H1 (cell line): ENCODE data around the gene IL2RA. TPM values are rescaled to one million over a fixed set of nuclear protein-coding genes. Genes with fewer than 3 reads are reported as not detected.

Source experiments
- CTCF ChIA-PET: fragments of 300-600 bp; sonication (Branson Sonifier 250); formaldehyde crosslinking; loops from one replicate; lab custom pipeline; 2021; ENCODE audit not compliant: partially characterized antibody; lab: Charles Lee
- POLR2A ChIA-PET: fragments of 300-600 bp; sonication (Branson Sonifier 250); formaldehyde crosslinking; loops from one replicate; lab custom pipeline; 2021; ENCODE audit warnings: inconsistent platforms; ENCODE audit not compliant: partially characterized antibody; lab: Charles Lee
- DNase-seq, 2 experiments: peaks; one replicate each; pipeline versions ENCODE4 v3.0.0 to v3.0.0-alpha.2; 2010 to 2022; ENCODE audit warnings: low spot score in 2 of 2, low read depth in 1 of 2, mixed read lengths in 1 of 2
- FAIRE-seq: peaks from 2 replicates; lab custom pipeline; 2011; peaks lifted over from hg19 to GRCh38; lab: Jason Lieb, UNC
- H2AFZ ChIP-seq: 2 replicates; pipeline ENCODE4 v1.8.1; 2012; ENCODE audit warnings: low read length, inconsistent platforms
- H2AK5ac ChIP-seq: 2 replicates; pipeline ENCODE4 v1.6.1; 2013; ENCODE audit warnings: low read depth, low read length
- H2BK120ac ChIP-seq: replicated peaks from 2 replicates; pipeline ENCODE3; 2013; ENCODE audit warnings: low read depth, low read length, inconsistent platforms
- H2BK12ac ChIP-seq: 2 replicates; pipeline ENCODE4 v1.6.1; 2013; ENCODE audit warnings: low read depth, low read length
- H2BK15ac ChIP-seq: 2 replicates; pipeline ENCODE4 v1.6.1; 2013; ENCODE audit warnings: low read length
- H2BK20ac ChIP-seq: 2 replicates; pipeline ENCODE4 v1.6.1; 2013; ENCODE audit warnings: low read length
- H2BK5ac ChIP-seq: 2 replicates; pipeline ENCODE4 v1.6.1; 2013; ENCODE audit warnings: low read depth, low read length
- H3K14ac ChIP-seq: 2 replicates; pipeline ENCODE4 v1.6.1; 2013; ENCODE audit warnings: inconsistent platforms; ENCODE audit not compliant: insufficient read length
- H3K18ac ChIP-seq: 2 replicates; pipeline ENCODE4 v1.6.1; 2013; ENCODE audit warnings: low read length; ENCODE audit errors: extremely low read depth
- H3K23ac ChIP-seq: 2 replicates; pipeline ENCODE4 v1.6.1; 2013; ENCODE audit warnings: inconsistent platforms; ENCODE audit not compliant: insufficient read length
- H3K23me2 ChIP-seq: 2 replicates; pipeline ENCODE4 v1.6.1; 2013; ENCODE audit warnings: low read depth, low read length
- H3K27ac ChIP-seq: 2 replicates; pipeline ENCODE4 v1.6.1; 2011; ENCODE audit warnings: low read depth, low read length, inconsistent platforms
- H3K27me3 ChIP-seq, 4 experiments: replicated peaks in 1 of 4; 1 replicate in 1 of 4; 2 replicates in 3 of 4; pipeline versions ENCODE4 v1.6.1 to v1.8.1; 2011 to 2013; ENCODE audit warnings: low read length in 3 of 4, mild to moderate bottlenecking in 3 of 4, inconsistent platforms in 2 of 4, mixed read lengths in 2 of 4, moderate library complexity in 1 of 4; ENCODE audit not compliant: control insufficient read depth in 3 of 4, insufficient read depth in 3 of 4; ENCODE audit errors: extremely low read depth in 1 of 4
- H3K36me3 ChIP-seq, 4 experiments: 2 replicates each; pipeline versions ENCODE4 v1.6.1 to v1.8.1; 2011 to 2013; ENCODE audit warnings: mild to moderate bottlenecking in 4 of 4, low read length in 3 of 4, moderate library complexity in 2 of 4, control low read depth in 1 of 4, inconsistent platforms in 1 of 4; ENCODE audit not compliant: insufficient read depth in 4 of 4, control insufficient read depth in 2 of 4
- H3K4ac ChIP-seq: replicated peaks from 2 replicates; pipeline ENCODE3; 2013; ENCODE audit warnings: low read length, low read depth, mixed read lengths, inconsistent platforms; ENCODE audit not compliant: insufficient read length
- H3K4me1 ChIP-seq, 4 experiments: replicated peaks in 1 of 4; 1 replicate in 1 of 4; 2 replicates in 3 of 4; pipeline versions ENCODE4 v1.6.1 to v1.8.1; 2011 to 2013; ENCODE audit warnings: low read length in 3 of 4, inconsistent platforms in 2 of 4, mixed read lengths in 1 of 4; ENCODE audit not compliant: insufficient read depth in 4 of 4, control insufficient read depth in 3 of 4
- H3K4me2 ChIP-seq, 2 experiments: 2 replicates each; pipeline versions ENCODE4 v1.6.1 to v1.8.1; 2011 to 2013; ENCODE audit warnings: low read depth in 2 of 2, low read length in 2 of 2, control low read depth in 1 of 2, inconsistent platforms in 1 of 2, mild to moderate bottlenecking in 1 of 2; ENCODE audit not compliant: insufficient read depth in 1 of 2
- H3K4me3 ChIP-seq, 4 experiments: fragments of 200-600, 300-600 bp in 1 of 4; sonication (generic), shearing (Covaris generic), sonication (Bioruptor Twin) in 1 of 4; 2 replicates each; pipeline versions ENCODE4 v1.5.1 to v1.8.1; 2011 to 2016; ENCODE audit warnings: low read length in 4 of 4, low read depth in 3 of 4, control low read depth in 2 of 4, inconsistent platforms in 2 of 4, mild to moderate bottlenecking in 2 of 4, mixed read lengths in 1 of 4, moderate library complexity in 1 of 4; ENCODE audit not compliant: insufficient read depth in 2 of 4; ENCODE audit errors: extremely low read depth in 1 of 4
- H3K56ac ChIP-seq: replicated peaks from 2 replicates; pipeline ENCODE3; 2013; ENCODE audit warnings: low read depth, mild to moderate bottlenecking, mixed read lengths, low read length, inconsistent platforms; ENCODE audit not compliant: insufficient read length
- H3K79me1 ChIP-seq: 2 replicates; pipeline ENCODE4 v1.6.1; 2013; ENCODE audit warnings: low read depth, low read length, control low read depth
- H3K79me2 ChIP-seq, 2 experiments: 2 replicates each; pipeline versions ENCODE4 v1.6.1 to v1.8.1; 2012 to 2013; ENCODE audit warnings: low read length in 2 of 2, mild to moderate bottlenecking in 2 of 2, inconsistent platforms in 1 of 2; ENCODE audit not compliant: insufficient read depth in 2 of 2, control insufficient read depth in 1 of 2
- H3K9ac ChIP-seq, 4 experiments: replicated peaks in 1 of 4; 1 replicate in 1 of 4; 2 replicates in 3 of 4; pipeline versions ENCODE4 v1.6.1 to v1.8.1; 2011 to 2013; ENCODE audit warnings: low read depth in 3 of 4, low read length in 3 of 4, control low read depth in 2 of 4, mild to moderate bottlenecking in 2 of 4, moderate library complexity in 2 of 4, inconsistent platforms in 1 of 4; ENCODE audit errors: extremely low read depth in 1 of 4
- H3K9me3 ChIP-seq, 2 experiments: 2 replicates each; pipeline versions ENCODE4 v1.6.1 to v1.8.1; 2012 to 2013; ENCODE audit warnings: mild to moderate bottlenecking in 2 of 2, moderate library complexity in 2 of 2, control low read depth in 1 of 2, inconsistent platforms in 1 of 2, low read depth in 1 of 2, low read length in 1 of 2, mixed read lengths in 1 of 2; ENCODE audit not compliant: insufficient read depth in 2 of 2
- H4K20me1 ChIP-seq, 2 experiments: replicated peaks in 1 of 2; 2 replicates each; pipeline versions ENCODE3 to v1.8.1; 2011 to 2013; ENCODE audit warnings: inconsistent platforms in 2 of 2, low read length in 2 of 2, mild to moderate bottlenecking in 1 of 2; ENCODE audit not compliant: insufficient read depth in 2 of 2, control insufficient read depth in 1 of 2
- H4K5ac ChIP-seq: 2 replicates; pipeline ENCODE4 v1.6.1; 2013; ENCODE audit warnings: low read length, low read depth, mixed read lengths, inconsistent platforms; ENCODE audit not compliant: insufficient read length
- H4K8ac ChIP-seq: 2 replicates; pipeline ENCODE4 v1.8.0; 2013; ENCODE audit warnings: mild to moderate bottlenecking, moderate library complexity, low read length, inconsistent platforms; ENCODE audit not compliant: insufficient read depth; ENCODE audit errors: extremely low read depth
- H4K91ac ChIP-seq: replicated peaks from 2 replicates; pipeline ENCODE3; 2013; ENCODE audit warnings: low read length, mixed read lengths, inconsistent platforms; ENCODE audit not compliant: insufficient read length
- BRCA1 ChIP-seq: IDR thresholded peaks from 2 replicates; pipeline ENCODE4 v1.6.1; 2012; ENCODE audit warnings: low read depth, low read length, improper control_type of control experiment
- CBX5 ChIP-seq: fragments of 300-800, 300-1000 bp; sonication (generic); IDR thresholded peaks from 2 replicates; pipeline ENCODE4 v1.7.1; 2016; ENCODE audit warnings: antibody characterized with exemption, low read length, low read depth
- WGBS, 2 experiments: shearing (Covaris generic) in 1 of 2; methylation state at CpG; one replicate each; pipeline versions ENCODE4 v1.1.6 to v1.1.7; 2013 to 2015; ENCODE audit warnings: low lambda C conversion rate in 2 of 2, mixed read lengths in 2 of 2, inconsistent platforms in 1 of 2, low coverage in 1 of 2, missing lambda C conversion rate in 1 of 2; ENCODE audit not compliant: insufficient replicate concordance in 2 of 2, insufficient coverage in 1 of 2, insufficient read length in 1 of 2; ENCODE audit errors: extremely low coverage in 1 of 2, missing lambda C conversion rate in 1 of 2; 5-methylcytosine and 5-hydroxymethylcytosine counted together
- polyA plus RNA-seq, 7 experiments: library from polyadenylated mRNA; depleted of rRNA in 3 of 7; stranded (reverse) in 5 of 7; unstranded in 2 of 7; fragments of >200 nt in 5 of 7; fragments of 200-250 nt in 2 of 7; gene quantifications; 1 replicate in 5 of 7; 2 replicates in 1 of 7; 4 replicates in 1 of 7; pipeline versions ENCODE4 v1.2.1 to v1.2.3, GENCODE V29; 2011 to 2013; ENCODE audit warnings: missing spikeins in 2 of 7, mixed read lengths in 2 of 7
- total RNA-seq: library from RNA; stranded (reverse); fragmentation: NEBNext Ultra II Directional; extraction: Animal tissue kit (Norgen Biotek cat#: 25700); gene quantifications from 2 replicates; pipeline ENCODE4 v1.2.1, GENCODE V29; 2021

The IL2RA gene
- total and polyA plus RNA-seq, 2 of the 8 experiments (the other 6 are each of a cell fraction or from before 2014, with no cell fraction given) = not detected

DNA sequence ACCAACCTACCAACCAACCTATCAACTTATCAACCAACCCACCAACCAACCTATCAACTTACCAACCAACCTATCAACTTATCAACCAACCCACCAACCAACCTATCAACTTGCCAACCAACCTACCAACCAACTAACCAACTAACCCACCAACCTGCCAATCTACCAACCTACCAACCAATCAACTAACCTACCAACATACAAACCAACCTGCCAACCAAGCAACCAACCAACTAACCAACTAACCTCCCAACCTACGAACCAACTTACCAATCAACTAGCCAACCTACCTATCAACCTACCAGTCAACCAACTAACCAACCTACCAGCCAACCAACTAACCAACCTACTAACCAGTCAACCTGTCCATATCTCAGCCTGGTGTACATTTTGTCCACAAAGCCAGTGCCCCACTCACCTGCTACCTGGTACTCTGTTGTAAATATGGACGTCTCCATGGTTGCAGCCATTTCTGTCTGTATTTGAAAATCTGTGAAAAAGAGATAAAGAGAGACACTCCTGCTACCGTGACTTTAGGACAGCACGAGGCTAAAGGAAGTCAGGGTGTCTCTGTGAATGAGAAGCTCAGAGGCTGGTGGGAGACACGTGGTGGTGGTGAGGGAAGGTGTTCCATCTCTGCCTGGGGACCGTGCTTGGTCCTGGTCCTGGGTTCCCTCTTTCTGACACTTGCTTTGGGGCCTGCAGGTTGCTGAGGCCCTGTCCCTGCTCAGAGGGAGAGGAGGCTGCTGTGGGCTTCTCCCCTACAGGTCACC lies 43.0 kb downstream of the IL2RA start:
- peaks cover 8% of the 10 kb centered on the region; the same call in 1 of the 2 replicates for H3K23me2 ChIP-seq
- H4K5ac ChIP-seq = no peak overlapping the region
- H3K9me3 ChIP-seq = no peaks in the 10 kb centered on the region
- H3K56ac ChIP-seq = peak overlapping the region; percentile 60
- H3K79me1 ChIP-seq = no peaks in the 10 kb centered on the region
- no peak overlapping the region for H2AFZ ChIP-seq
- no peaks in the 10 kb centered on the region for H3K4me1 ChIP-seq
- WGBS, 2 experiments = 89 to 100% methylated on average over 1 to 6 of the region's 6 CpGs
- no peak overlapping the region for H2BK15ac ChIP-seq
- H3K9ac ChIP-seq = no peak overlapping the region
- no peak overlapping the region for H4K91ac ChIP-seq
- no peaks in the 10 kb centered on the region for H3K27me3 ChIP-seq
- no peaks in the 10 kb centered on the region for H3K36me3 ChIP-seq
- no peak overlapping the region for H3K27ac ChIP-seq
- no peak overlapping the region for H3K18ac ChIP-seq
- H4K8ac ChIP-seq = no peak overlapping the region
- no peak for FAIRE-seq
- no peak overlapping the region for H2BK120ac ChIP-seq
- no peaks in the 10 kb centered on the region for H3K79me2 ChIP-seq
- peak; percentile 57; the same call in 1 of the 2 replicates for TF ChIP-seq BRCA1
- no peak for TF ChIP-seq CBX5
- H3K4me2 ChIP-seq = no peak overlapping the region
- H2BK5ac ChIP-seq = no peak overlapping the region
- H3K4me3 ChIP-seq = no peak overlapping the region
- ChIA-PET CTCF (interaction anchor here (1.6 kb wide), 1 partner anchor 115 kb away, joined by 4 read pairs; no protein-coding TSS in a partner anchor), POLR2A (no interaction called here)
- H4K20me1 ChIP-seq = no peaks in the 10 kb centered on the region
- no peak for DNase-seq
- H3K23ac ChIP-seq = no peak overlapping the region
- H3K4ac ChIP-seq = no peak overlapping the region
- no peak overlapping the region for H3K14ac ChIP-seq
- H2BK12ac ChIP-seq = no peak overlapping the region
- no peak overlapping the region for H2BK20ac ChIP-seq
- H2AK5ac ChIP-seq = no peak overlapping the region
